ENCODE measurements around the gene NHLRC3.
A peak's percentile ranks its signal among the peaks of the same experiment; 100 is the strongest.

Gene NHLRC3

GRCh38 chr13:39036212-39036611 lies 2.0 kb upstream of the NHLRC3 start:
- Histone ChIP-seq H3K79me2 (ENCODE audit: insufficient read depth, low read length) (peaks cover 96% of the 10 kb centered on the region), H3K27ac (ENCODE audit: low read length) (peak overlapping the region; percentile 94)

GRCh38 chr13:39037410-39037879 lies 811 bp upstream of the NHLRC3 start:
- Histone ChIP-seq H3K27me3 (ENCODE audit: insufficient read depth, low read length, poor library complexity) (no peaks in the 10 kb centered on the region), H4K20me1 (ENCODE audit: insufficient read depth, low read length) (peaks cover 27% of the 10 kb centered on the region), H3K4me3 (ENCODE audit: low read depth in 1 of 2, low read length in 2 of 2) (peak overlapping the region; percentile 85 to 91), H3K36me3 (ENCODE audit: insufficient read depth, low read length) (peaks cover 11% of the 10 kb centered on the region; the same call in 1 of the 2 replicates), H3K9me3 (ENCODE audit: insufficient read depth, low read length, severe bottlenecking) (no peaks in the 10 kb centered on the region), H3K9ac (ENCODE audit: low read depth, low read length) (peak overlapping the region; percentile 86), H3K79me2 (ENCODE audit: insufficient read depth, low read length) (peaks cover 83% of the 10 kb centered on the region), H3K4me2 (ENCODE audit: insufficient read depth, low read length) (peak overlapping the region; percentile 83), H2AFZ (ENCODE audit: low read depth, low read length) (peak overlapping the region; percentile 98), H3K27ac (ENCODE audit: low read length) (peak overlapping the region; percentile 94), H3K4me1 (ENCODE audit: insufficient read depth, low read length) (peaks cover 54% of the 10 kb centered on the region)
- ATAC-seq (ENCODE audit: insufficient read depth, low read depth) (peak; percentile 4; the same call in 2 of the 3 replicates), DNase-seq (no peak)
- TF ChIP-seq CTCF (IDR thresholded peaks at IDR 0.05; ENCODE audit: borderline replicate concordance, extremely low read depth, low read length, poor library complexity, severe bottlenecking) = no peak
- no peak for TF ChIP-seq EZH2 (IDR thresholded peaks at IDR 0.05; ENCODE audit: borderline replicate concordance, low read depth, low read length, severe bottlenecking)

More at GRCh38 chr13:39036212-39036611, 2.0 kb upstream of the NHLRC3 start:
- H3K4me1 ChIP-seq (ENCODE audit: insufficient read depth, low read length) = peaks cover 54% of the 10 kb centered on the region
- peak overlapping the region; percentile 83 for H3K4me2 ChIP-seq (ENCODE audit: insufficient read depth, low read length)
- H3K27me3 ChIP-seq (ENCODE audit: insufficient read depth, low read length, poor library complexity) = no peaks in the 10 kb centered on the region
- H3K9me3 ChIP-seq (ENCODE audit: insufficient read depth, low read length, severe bottlenecking) = no peaks in the 10 kb centered on the region
- H3K36me3 ChIP-seq (ENCODE audit: insufficient read depth, low read length) = peaks cover 18% of the 10 kb centered on the region
- no peak for ATAC-seq (ENCODE audit: insufficient read depth, low read depth)
- TF ChIP-seq CTCF (IDR thresholded peaks at IDR 0.05; ENCODE audit: borderline replicate concordance, extremely low read depth, low read length, poor library complexity, severe bottlenecking) = no peak
- no peak for TF ChIP-seq EZH2 (IDR thresholded peaks at IDR 0.05; ENCODE audit: borderline replicate concordance, low read depth, low read length, severe bottlenecking)
- H2AFZ ChIP-seq (ENCODE audit: low read depth, low read length) = peak overlapping the region; percentile 98
- DNase-seq = peak; percentile 40
- H4K20me1 ChIP-seq (ENCODE audit: insufficient read depth, low read length) = peaks cover 34% of the 10 kb centered on the region
- peak overlapping the region; percentile 86 for H3K9ac ChIP-seq (ENCODE audit: low read depth, low read length)
- peak overlapping the region; percentile 85 to 91 for H3K4me3 ChIP-seq (ENCODE audit: low read depth in 1 of 2, low read length in 2 of 2)

- no peak for TF ChIP-seq EZH2 (IDR thresholded peaks at IDR 0.05; ENCODE audit: borderline replicate concordance, low read depth, low read length, severe bottlenecking)
- no peak for TF ChIP-seq CTCF (IDR thresholded peaks at IDR 0.05; ENCODE audit: borderline replicate concordance, extremely low read depth, low read length, poor library complexity, severe bottlenecking)
- peak overlapping the region; percentile 85 to 91 for H3K4me3 ChIP-seq (ENCODE audit: low read depth in 1 of 2, low read length in 2 of 2)
- H4K20me1 ChIP-seq (ENCODE audit: insufficient read depth, low read length) = peaks cover 23% of the 10 kb centered on the region
- H2AFZ ChIP-seq (ENCODE audit: low read depth, low read length) = peak overlapping the region; percentile 98
- peak overlapping the region; percentile 86 for H3K9ac ChIP-seq (ENCODE audit: low read depth, low read length)
- H3K4me1 ChIP-seq (ENCODE audit: insufficient read depth, low read length) = peaks cover 48% of the 10 kb centered on the region
- H3K9me3 ChIP-seq (ENCODE audit: insufficient read depth, low read length, severe bottlenecking) = no peaks in the 10 kb centered on the region
- peak overlapping the region; percentile 83 for H3K4me2 ChIP-seq (ENCODE audit: insufficient read depth, low read length)
- peak; percentile 49 for ATAC-seq (ENCODE audit: insufficient read depth, low read depth)
- peaks cover 72% of the 10 kb centered on the region for H3K79me2 ChIP-seq (ENCODE audit: insufficient read depth, low read length)
- peak overlapping the region; percentile 94 for H3K27ac ChIP-seq (ENCODE audit: low read length)
- H3K27me3 ChIP-seq (ENCODE audit: insufficient read depth, low read length, poor library complexity) = no peaks in the 10 kb centered on the region
- peaks cover 16% of the 10 kb centered on the region; the same call in 1 of the 2 replicates for H3K36me3 ChIP-seq (ENCODE audit: insufficient read depth, low read length)
- DNase-seq = no peak
Observed at GRCh38 chr13:39038569-39039030, 344 bp downstream of the NHLRC3 start.
